ENCODE data around the gene GRID1. TPM values are rescaled to one million over a fixed set of nuclear protein-coding genes. Genes with fewer than 3 reads are reported as not detected.

The GRID1 gene
- polyA plus RNA-seq, 1 of the 3 experiments (the other 2 are of a cell fraction): 0.13 TPM

DNA sequence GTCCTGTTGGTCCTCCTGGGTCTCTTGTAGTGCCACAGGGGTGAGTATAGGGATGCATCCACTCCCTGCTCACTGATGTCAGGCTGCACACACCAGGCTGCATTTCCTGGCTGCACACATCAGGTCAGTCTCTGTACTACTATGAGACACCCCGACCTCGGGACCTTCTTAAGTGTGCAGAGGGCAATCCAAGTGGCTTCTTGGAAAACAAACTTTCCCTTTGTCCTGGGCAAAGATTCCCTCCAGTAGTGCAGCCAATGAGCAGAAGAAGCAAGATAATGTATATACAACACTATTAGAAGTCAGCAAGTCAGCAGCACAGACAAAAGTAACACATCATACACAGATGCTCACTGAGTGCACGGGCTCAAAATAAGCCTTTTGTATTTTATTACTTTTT lies 493.5 kb downstream of the GRID1 start:
- no peak overlapping the region for H3K4me3 ChIP-seq (ENCODE audit: low read depth in 2 of 2, low read length in 1 of 2)

More for the DNA sequence above, 493.5 kb downstream of the GRID1 start:
- DNase-seq: no peak
- POLR2A ChIA-PET: no interaction called here
- H3K36me3 ChIP-seq (replicated peaks in 1 of 2; ENCODE audit: control insufficient read depth in 1 of 2, insufficient read depth in 2 of 2, low read length in 1 of 2): no peaks in the 10 kb centered on the region
- H3K9me2 ChIP-seq: no peaks in the 10 kb centered on the region
- WGBS (ENCODE audit: low lambda C conversion rate): 4% methylated on average over 3 of the region's 3 CpGs
- no peaks in the 10 kb centered on the region for H3K79me2 ChIP-seq (ENCODE audit: insufficient read depth)
- H3K9me3 ChIP-seq: no peaks in the 10 kb centered on the region; the same call in 1 of the 2 replicates
- no peaks in the 10 kb centered on the region for H3F3A ChIP-seq (replicated peaks; ENCODE audit: insufficient read depth)
- H3K4me2 ChIP-seq: no peak overlapping the region
- TF ChIP-seq TAF1 (IDR thresholded peaks at IDR 0.05; ENCODE audit: borderline replicate concordance, low read depth, low read length) (no peak), TCF12 (IDR thresholded peaks at IDR 0.05) (no peak), RCOR1 (IDR thresholded peaks at IDR 0.05; ENCODE audit: low read length) (no peak), MXI1 (IDR thresholded peaks at IDR 0.05; ENCODE audit: low read depth, low read length) (no peak), FOXM1 (IDR thresholded peaks at IDR 0.05; ENCODE audit: low read depth) (no peak), POLR2AphosphoS5 (IDR thresholded peaks at IDR 0.05; ENCODE audit: low read depth, low read length) (no peak), NRF1 (IDR thresholded peaks at IDR 0.05; ENCODE audit: low read depth, low read length) (no peak)
- TF ChIP-seq, protein P1, sequence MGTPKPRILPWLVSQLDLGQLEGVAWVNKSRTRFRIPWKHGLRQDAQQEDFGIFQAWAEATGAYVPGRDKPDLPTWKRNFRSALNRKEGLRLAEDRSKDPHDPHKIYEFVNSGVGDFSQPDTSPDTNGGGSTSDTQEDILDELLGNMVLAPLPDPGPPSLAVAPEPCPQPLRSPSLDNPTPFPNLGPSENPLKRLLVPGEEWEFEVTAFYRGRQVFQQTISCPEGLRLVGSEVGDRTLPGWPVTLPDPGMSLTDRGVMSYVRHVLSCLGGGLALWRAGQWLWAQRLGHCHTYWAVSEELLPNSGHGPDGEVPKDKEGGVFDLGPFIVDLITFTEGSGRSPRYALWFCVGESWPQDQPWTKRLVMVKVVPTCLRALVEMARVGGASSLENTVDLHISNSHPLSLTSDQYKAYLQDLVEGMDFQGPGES (IDR thresholded peaks at IDR 0.05; ENCODE audit: low read depth, low read length): no peak
- TF ChIP-seq, protein P2, sequence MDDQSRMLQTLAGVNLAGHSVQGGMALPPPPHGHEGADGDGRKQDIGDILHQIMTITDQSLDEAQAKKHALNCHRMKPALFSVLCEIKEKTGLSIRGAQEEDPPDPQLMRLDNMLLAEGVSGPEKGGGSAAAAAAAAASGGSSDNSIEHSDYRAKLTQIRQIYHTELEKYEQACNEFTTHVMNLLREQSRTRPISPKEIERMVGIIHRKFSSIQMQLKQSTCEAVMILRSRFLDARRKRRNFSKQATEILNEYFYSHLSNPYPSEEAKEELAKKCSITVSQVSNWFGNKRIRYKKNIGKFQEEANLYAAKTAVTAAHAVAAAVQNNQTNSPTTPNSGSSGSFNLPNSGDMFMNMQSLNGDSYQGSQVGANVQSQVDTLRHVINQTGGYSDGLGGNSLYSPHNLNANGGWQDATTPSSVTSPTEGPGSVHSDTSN (IDR thresholded peaks at IDR 0.05): no peak
- TF ChIP-seq, protein P3, sequence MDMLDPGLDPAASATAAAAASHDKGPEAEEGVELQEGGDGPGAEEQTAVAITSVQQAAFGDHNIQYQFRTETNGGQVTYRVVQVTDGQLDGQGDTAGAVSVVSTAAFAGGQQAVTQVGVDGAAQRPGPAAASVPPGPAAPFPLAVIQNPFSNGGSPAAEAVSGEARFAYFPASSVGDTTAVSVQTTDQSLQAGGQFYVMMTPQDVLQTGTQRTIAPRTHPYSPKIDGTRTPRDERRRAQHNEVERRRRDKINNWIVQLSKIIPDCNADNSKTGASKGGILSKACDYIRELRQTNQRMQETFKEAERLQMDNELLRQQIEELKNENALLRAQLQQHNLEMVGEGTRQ (IDR thresholded peaks at IDR 0.05; ENCODE audit: borderline replicate concordance, low read depth, low read length): no peak
- TF ChIP-seq, protein P4, sequence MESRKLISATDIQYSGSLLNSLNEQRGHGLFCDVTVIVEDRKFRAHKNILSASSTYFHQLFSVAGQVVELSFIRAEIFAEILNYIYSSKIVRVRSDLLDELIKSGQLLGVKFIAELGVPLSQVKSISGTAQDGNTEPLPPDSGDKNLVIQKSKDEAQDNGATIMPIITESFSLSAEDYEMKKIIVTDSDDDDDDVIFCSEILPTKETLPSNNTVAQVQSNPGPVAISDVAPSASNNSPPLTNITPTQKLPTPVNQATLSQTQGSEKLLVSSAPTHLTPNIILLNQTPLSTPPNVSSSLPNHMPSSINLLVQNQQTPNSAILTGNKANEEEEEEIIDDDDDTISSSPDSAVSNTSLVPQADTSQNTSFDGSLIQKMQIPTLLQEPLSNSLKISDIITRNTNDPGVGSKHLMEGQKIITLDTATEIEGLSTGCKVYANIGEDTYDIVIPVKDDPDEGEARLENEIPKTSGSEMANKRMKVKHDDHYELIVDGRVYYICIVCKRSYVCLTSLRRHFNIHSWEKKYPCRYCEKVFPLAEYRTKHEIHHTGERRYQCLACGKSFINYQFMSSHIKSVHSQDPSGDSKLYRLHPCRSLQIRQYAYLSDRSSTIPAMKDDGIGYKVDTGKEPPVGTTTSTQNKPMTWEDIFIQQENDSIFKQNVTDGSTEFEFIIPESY (IDR thresholded peaks at IDR 0.05; ENCODE audit: borderline replicate concordance, low read depth): no peak
- no peaks in the 10 kb centered on the region for H4K20me1 ChIP-seq (ENCODE audit: insufficient read depth)
- CTCF ChIA-PET: no interaction called here
- no peaks in the 10 kb centered on the region for H3K27me3 ChIP-seq (ENCODE audit: insufficient read depth)
- H3K9ac ChIP-seq: no peak overlapping the region
- H3K27ac ChIP-seq (ENCODE audit: low read depth in 2 of 2, low read length in 1 of 2): no peak overlapping the region
- H3K4me1 ChIP-seq (ENCODE audit: control insufficient read depth in 1 of 2, insufficient read depth in 2 of 2, low read depth in 1 of 2, low read length in 1 of 2): no peaks in the 10 kb centered on the region
- no peak overlapping the region for H2AFZ ChIP-seq (ENCODE audit: low read depth)
